ENCODE results near the gene TULP1. TPM values are rescaled to one million over a fixed set of nuclear protein-coding genes. Genes with fewer than 3 reads are reported as not detected.

The TULP1 gene
- polyA plus RNA-seq, 4 donors, result 0.72 TPM; not detected in 3

GRCh38 chr6:35478259-35478658, 34.4 kb downstream of the TULP1 start:
- H3K36me3 ChIP-seq (ENCODE audit: control insufficient read depth in 3 of 3, insufficient read depth in 2 of 3, low read depth in 1 of 3, low read length in 3 of 3), result peaks cover 5 to 95% (median 9%) of the 10 kb centered on the region in 3 donors
- no peaks in the 10 kb centered on the region for H3K27me3 ChIP-seq (ENCODE audit: control insufficient read depth in 3 of 3, insufficient read depth in 3 of 3, low read length in 3 of 3)
- no peaks in the 10 kb centered on the region for H3K9me3 ChIP-seq (ENCODE audit: control insufficient read depth in 2 of 2, insufficient read depth in 1 of 2, low read depth in 1 of 2, low read length in 1 of 2)
- FAIRE-seq (no peak), DNase-seq (no peak)
- WGBS, 3 donors, result 92 to 95% (median 93%) methylated on average over 7 of the region's 7 CpGs
- H3K27ac ChIP-seq (ENCODE audit: low read depth in 1 of 3, low read length in 2 of 3), result no peak overlapping the region
- no peak overlapping the region for H3K4me3 ChIP-seq (ENCODE audit: low read depth in 1 of 3, low read length in 3 of 3)
- no peaks in the 10 kb centered on the region for H3K4me1 ChIP-seq (ENCODE audit: control insufficient read depth in 3 of 3, insufficient read depth in 2 of 3, low read depth in 1 of 3, low read length in 2 of 3)

GRCh38 chr6:35477551-35478179, 35.0 kb downstream of the TULP1 start:
- no peak for FAIRE-seq
- 89 to 96% (median 92%) methylated on average over 5 of the region's 5 CpGs for WGBS, 3 donors
- H3K27ac ChIP-seq (ENCODE audit: low read depth in 1 of 3, low read length in 2 of 3), result no peak overlapping the region

GRCh38 chr6:35477028-35477427, 35.7 kb downstream of the TULP1 start:
- H3K9me3 ChIP-seq (ENCODE audit: control insufficient read depth in 2 of 2, insufficient read depth in 1 of 2, low read depth in 1 of 2, low read length in 1 of 2), result no peaks in the 10 kb centered on the region
- 86 to 89% (median 88%) methylated on average over 8 of the region's 8 CpGs for WGBS, 3 donors
- no peak overlapping the region for H3K4me3 ChIP-seq (ENCODE audit: low read depth in 1 of 3, low read length in 3 of 3)
- H3K27ac ChIP-seq (ENCODE audit: low read depth in 1 of 3, low read length in 2 of 3), result no peak overlapping the region
- H3K4me1 ChIP-seq (ENCODE audit: control insufficient read depth in 3 of 3, insufficient read depth in 2 of 3, low read depth in 1 of 3, low read length in 2 of 3), result no peaks in the 10 kb centered on the region
- FAIRE-seq, result no peak
- H3K27me3 ChIP-seq (ENCODE audit: control insufficient read depth in 3 of 3, insufficient read depth in 3 of 3, low read length in 3 of 3), result no peaks in the 10 kb centered on the region
- no peak for DNase-seq
- peaks cover 5 to 93% (median 8%) of the 10 kb centered on the region in 3 donors for H3K36me3 ChIP-seq (ENCODE audit: control insufficient read depth in 3 of 3, insufficient read depth in 2 of 3, low read depth in 1 of 3, low read length in 3 of 3)

More at GRCh38 chr6:35477551-35478179, 35.0 kb downstream of the TULP1 start:
- no peaks in the 10 kb centered on the region for H3K27me3 ChIP-seq (ENCODE audit: control insufficient read depth in 3 of 3, insufficient read depth in 3 of 3, low read length in 3 of 3)
- DNase-seq, result no peak
- H3K4me3 ChIP-seq (ENCODE audit: low read depth in 1 of 3, low read length in 3 of 3), result no peak overlapping the region
- no peaks in the 10 kb centered on the region for H3K9me3 ChIP-seq (ENCODE audit: control insufficient read depth in 2 of 2, insufficient read depth in 1 of 2, low read depth in 1 of 2, low read length in 1 of 2)
- H3K4me1 ChIP-seq (ENCODE audit: control insufficient read depth in 3 of 3, insufficient read depth in 2 of 3, low read depth in 1 of 3, low read length in 2 of 3), result no peaks in the 10 kb centered on the region
- H3K36me3 ChIP-seq (ENCODE audit: control insufficient read depth in 3 of 3, insufficient read depth in 2 of 3, low read depth in 1 of 3, low read length in 3 of 3), result peaks cover 5 to 95% (median 8%) of the 10 kb centered on the region in 3 donors

- no peak for DNase-seq
- H3K4me3 ChIP-seq (ENCODE audit: low read depth in 1 of 3, low read length in 3 of 3), result no peak overlapping the region
- no peaks in the 10 kb centered on the region for H3K27me3 ChIP-seq (ENCODE audit: control insufficient read depth in 3 of 3, insufficient read depth in 3 of 3, low read length in 3 of 3)
- FAIRE-seq, result no peak
- H3K27ac ChIP-seq (ENCODE audit: low read depth in 1 of 3, low read length in 2 of 3), result no peak overlapping the region
- no peaks in the 10 kb centered on the region for H3K4me1 ChIP-seq (ENCODE audit: control insufficient read depth in 3 of 3, insufficient read depth in 2 of 3, low read depth in 1 of 3, low read length in 2 of 3)
- H3K36me3 ChIP-seq (ENCODE audit: control insufficient read depth in 3 of 3, insufficient read depth in 2 of 3, low read depth in 1 of 3, low read length in 3 of 3), result peaks cover 5 to 92% (median 8%) of the 10 kb centered on the region in 3 donors
- H3K9me3 ChIP-seq (ENCODE audit: control insufficient read depth in 2 of 2, insufficient read depth in 1 of 2, low read depth in 1 of 2, low read length in 1 of 2), result no peaks in the 10 kb centered on the region
- WGBS, 3 donors, result 62 to 77% (median 72%) methylated on average over 14 of the region's 14 CpGs
These were observed 36.7 kb downstream of the TULP1 start for GRCh38 chr6:35476004-35476403.

DNA sequence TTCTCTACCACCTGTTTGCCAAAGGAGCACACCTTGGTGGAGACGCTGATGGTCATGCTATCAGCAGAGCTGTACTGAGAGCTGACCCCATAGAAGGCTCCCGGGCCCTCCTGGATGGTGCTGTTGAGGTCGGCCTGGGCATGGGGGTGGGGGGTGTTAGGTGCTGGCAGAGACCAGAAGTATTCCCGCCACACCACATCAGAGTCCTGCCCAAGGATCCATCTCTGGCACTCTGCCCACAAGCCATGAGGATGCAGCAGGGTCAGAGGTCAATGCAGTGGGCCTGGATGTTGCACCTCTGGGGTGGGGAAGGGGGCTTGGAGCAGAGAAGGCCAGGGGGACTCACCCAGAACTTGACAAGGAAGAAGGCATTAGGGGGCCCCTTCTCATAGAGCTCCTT, 37.1 kb downstream of the TULP1 start:
- no peak overlapping the region for H3K27ac ChIP-seq (ENCODE audit: low read depth in 1 of 3, low read length in 2 of 3)
- H3K9me3 ChIP-seq (ENCODE audit: control insufficient read depth in 2 of 2, insufficient read depth in 1 of 2, low read depth in 1 of 2, low read length in 1 of 2), result no peaks in the 10 kb centered on the region
- FAIRE-seq, result no peak
- 58 to 86% (median 73%) methylated on average over 4 of the region's 4 CpGs for WGBS, 3 donors
- H3K4me3 ChIP-seq (ENCODE audit: low read depth in 1 of 3, low read length in 3 of 3), result no peak overlapping the region
- no peak for DNase-seq
- H3K36me3 ChIP-seq (ENCODE audit: control insufficient read depth in 3 of 3, insufficient read depth in 2 of 3, low read depth in 1 of 3, low read length in 3 of 3), result peaks cover 5 to 91% (median 8%) of the 10 kb centered on the region in 3 donors
- no peaks in the 10 kb centered on the region for H3K27me3 ChIP-seq (ENCODE audit: control insufficient read depth in 3 of 3, insufficient read depth in 3 of 3, low read length in 3 of 3)
- H3K4me1 ChIP-seq (ENCODE audit: control insufficient read depth in 3 of 3, insufficient read depth in 2 of 3, low read depth in 1 of 3, low read length in 2 of 3), result peaks cover 0 to 2% (median 0%) of the 10 kb centered on the region in 3 donors

DNA sequence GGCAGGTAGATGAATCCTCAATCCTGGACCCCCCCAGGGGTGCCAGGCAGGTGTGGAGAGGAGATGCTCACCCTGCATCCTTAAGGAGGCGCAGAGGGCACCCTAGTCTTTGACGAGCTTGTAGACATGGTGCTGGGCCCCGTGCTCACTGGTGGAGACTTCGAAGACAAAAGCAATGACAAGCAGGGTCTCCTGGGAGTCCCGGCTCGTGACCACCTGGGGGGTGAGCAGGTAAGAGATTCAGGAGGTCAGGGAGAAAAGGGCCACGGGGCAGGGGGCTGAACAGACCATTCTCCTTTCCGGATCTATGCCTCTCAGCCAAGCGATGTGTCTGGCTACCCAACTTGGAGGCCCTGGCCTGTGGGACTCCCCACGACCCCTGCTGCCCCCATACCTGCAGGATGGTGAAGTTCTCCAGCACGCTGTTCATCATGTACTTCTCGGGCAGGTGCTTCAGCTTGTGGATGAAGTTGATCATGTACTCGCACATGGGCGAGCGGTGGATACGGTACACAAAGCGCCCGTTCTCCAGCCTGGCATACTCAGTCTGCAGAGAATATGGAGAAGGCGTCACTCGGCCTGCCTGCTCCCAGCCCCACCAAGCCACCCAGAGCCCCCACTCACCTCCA, 37.6 kb downstream of the TULP1 start:
- Histone ChIP-seq H3K36me3 (ENCODE audit: control insufficient read depth in 3 of 3, insufficient read depth in 2 of 3, low read depth in 1 of 3, low read length in 3 of 3) (peaks cover 5 to 91% (median 8%) of the 10 kb centered on the region in 3 donors), H3K4me3 (ENCODE audit: low read depth in 1 of 3, low read length in 3 of 3) (no peak overlapping the region), H3K9me3 (ENCODE audit: control insufficient read depth in 2 of 2, insufficient read depth in 1 of 2, low read depth in 1 of 2, low read length in 1 of 2) (no peaks in the 10 kb centered on the region), H3K27ac (ENCODE audit: low read depth in 1 of 3, low read length in 2 of 3) (no peak overlapping the region), H3K27me3 (ENCODE audit: control insufficient read depth in 3 of 3, insufficient read depth in 3 of 3, low read length in 3 of 3) (no peaks in the 10 kb centered on the region), H3K4me1 (ENCODE audit: control insufficient read depth in 3 of 3, insufficient read depth in 2 of 3, low read depth in 1 of 3, low read length in 2 of 3) (peaks cover 0 to 5% (median 0%) of the 10 kb centered on the region in 3 donors)
- no peak for DNase-seq
- 90 to 92% (median 92%) methylated on average over 20 of the region's 20 CpGs for WGBS, 3 donors
- FAIRE-seq, result no peak

- H3K36me3 ChIP-seq (ENCODE audit: control insufficient read depth in 3 of 3, insufficient read depth in 2 of 3, low read depth in 1 of 3, low read length in 3 of 3), result peaks cover 5 to 91% (median 6%) of the 10 kb centered on the region in 3 donors
- H3K4me3 ChIP-seq (ENCODE audit: low read depth in 1 of 3, low read length in 3 of 3), result no peak overlapping the region
- H3K9me3 ChIP-seq (ENCODE audit: control insufficient read depth in 2 of 2, insufficient read depth in 1 of 2, low read depth in 1 of 2, low read length in 1 of 2), result no peaks in the 10 kb centered on the region
- H3K27ac ChIP-seq (ENCODE audit: low read depth in 1 of 3, low read length in 2 of 3), result no peak overlapping the region
- DNase-seq, result no peak
- no peak for FAIRE-seq
- H3K4me1 ChIP-seq (ENCODE audit: control insufficient read depth in 3 of 3, insufficient read depth in 2 of 3, low read depth in 1 of 3, low read length in 2 of 3), result peaks cover 0 to 9% (median 0%) of the 10 kb centered on the region in 3 donors
- 85 to 87% (median 86%) methylated on average over 12 to 14 of the region's 14 CpGs for WGBS, 3 donors
- H3K27me3 ChIP-seq (ENCODE audit: control insufficient read depth in 3 of 3, insufficient read depth in 3 of 3, low read length in 3 of 3), result no peaks in the 10 kb centered on the region
These were observed 38.4 kb downstream of the TULP1 start for GRCh38 chr6:35474131-35474941.

DNA sequence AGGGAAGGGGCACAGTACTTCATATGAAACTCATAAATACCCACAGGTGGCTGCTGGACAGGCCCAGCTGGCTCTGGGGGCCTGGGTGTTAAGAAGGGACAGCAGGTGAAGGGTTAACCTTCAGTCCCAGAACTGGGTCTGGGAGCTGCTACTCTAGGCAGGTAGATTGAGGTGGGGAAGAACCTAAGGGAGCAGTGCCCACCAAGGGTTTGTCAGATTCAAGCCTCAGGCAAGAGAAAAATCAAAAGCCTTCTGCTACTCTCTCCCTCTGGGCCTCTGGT, 38.9 kb downstream of the TULP1 start:
- H3K4me3 ChIP-seq (ENCODE audit: low read depth in 1 of 3, low read length in 3 of 3), result no peak overlapping the region
- no peaks in the 10 kb centered on the region for H3K27me3 ChIP-seq (ENCODE audit: control insufficient read depth in 3 of 3, insufficient read depth in 3 of 3, low read length in 3 of 3)
- DNase-seq (no peak), FAIRE-seq (no peak)
- H3K9me3 ChIP-seq (ENCODE audit: control insufficient read depth in 2 of 2, insufficient read depth in 1 of 2, low read depth in 1 of 2, low read length in 1 of 2), result no peaks in the 10 kb centered on the region
- peaks cover 0 to 9% (median 0%) of the 10 kb centered on the region in 3 donors for H3K4me1 ChIP-seq (ENCODE audit: control insufficient read depth in 3 of 3, insufficient read depth in 2 of 3, low read depth in 1 of 3, low read length in 2 of 3)
- H3K27ac ChIP-seq (ENCODE audit: low read depth in 1 of 3, low read length in 2 of 3), result no peak overlapping the region
- peaks cover 3 to 91% (median 5%) of the 10 kb centered on the region in 3 donors for H3K36me3 ChIP-seq (ENCODE audit: control insufficient read depth in 3 of 3, insufficient read depth in 2 of 3, low read depth in 1 of 3, low read length in 3 of 3)
